CD4-positive, alpha-beta T cell treated with Interleukin-1 beta for 1 hour (primary cell): ENCODE measurements around the gene SERPINA5.
"Not testable (repeated sequence)": the region's sequence is repeated elsewhere in the genome, so short reads cannot be mapped to it uniquely, and the experiment has no call there.

Experiments used
- DNase-seq, 2 donors: peaks; one replicate each; pipeline ENCODE4 v3.0.0-alpha.2; 2020 to 2022

The SERPINA5 gene

DNA sequence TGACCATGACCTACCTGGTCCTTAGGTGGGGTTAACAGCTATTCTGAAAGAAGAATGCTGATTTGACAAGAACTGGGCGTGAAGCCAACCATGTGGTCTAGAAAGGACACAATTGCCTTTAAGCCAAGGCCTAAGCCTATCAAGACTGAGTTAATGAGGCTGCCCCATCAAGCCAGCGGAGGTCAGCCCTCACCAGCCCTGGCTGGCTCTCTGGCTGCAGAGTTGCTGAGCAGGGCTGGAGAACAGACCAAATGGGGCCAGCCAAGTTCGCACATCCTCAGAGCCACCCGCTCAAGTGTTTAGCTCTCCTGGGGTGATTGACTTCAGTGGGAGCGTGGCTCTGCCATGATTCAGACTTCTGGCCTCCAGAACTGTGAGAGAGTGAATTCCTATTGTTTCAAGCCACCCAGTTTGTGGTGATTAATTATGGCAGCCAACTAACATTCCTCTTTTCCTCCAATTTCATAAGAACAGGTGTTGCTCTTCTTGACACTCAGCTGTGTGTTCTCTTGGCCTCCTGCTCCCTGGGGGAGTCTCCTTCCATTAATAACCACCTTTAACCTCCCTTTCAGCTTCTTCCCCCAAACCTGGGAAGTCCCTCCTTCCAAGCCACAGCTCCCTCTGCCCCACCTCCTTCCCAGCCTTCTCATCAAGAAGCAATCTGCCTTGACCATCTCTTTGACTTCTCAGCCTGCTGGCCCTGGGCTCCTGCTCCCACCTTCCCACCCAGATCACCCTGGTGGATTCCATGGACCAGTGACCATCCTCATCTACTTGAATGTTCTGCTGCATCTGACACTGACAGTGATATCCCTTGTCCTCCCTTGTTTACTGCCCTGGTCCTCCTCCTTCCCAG is 5.3 kb upstream of the SERPINA5 start:
- DNase-seq, result no peak

- not testable (repeated sequence) for DNase-seq
Measured at GRCh38 chr14:94577472-94577871, 3.8 kb upstream of the SERPINA5 start.

- no peak for DNase-seq
Measured at GRCh38 chr14:94578712-94579111, 2.5 kb upstream of the SERPINA5 start.

GRCh38 chr14:94582199-94582750 is 1.0 kb downstream of the SERPINA5 start:
- no peak for DNase-seq

- DNase-seq, result no peak
Measured at GRCh38 chr14:94582851-94583250, 1.6 kb downstream of the SERPINA5 start.

- no peak for DNase-seq
Measured at GRCh38 chr14:94583557-94583956, 2.3 kb downstream of the SERPINA5 start.

DNA sequence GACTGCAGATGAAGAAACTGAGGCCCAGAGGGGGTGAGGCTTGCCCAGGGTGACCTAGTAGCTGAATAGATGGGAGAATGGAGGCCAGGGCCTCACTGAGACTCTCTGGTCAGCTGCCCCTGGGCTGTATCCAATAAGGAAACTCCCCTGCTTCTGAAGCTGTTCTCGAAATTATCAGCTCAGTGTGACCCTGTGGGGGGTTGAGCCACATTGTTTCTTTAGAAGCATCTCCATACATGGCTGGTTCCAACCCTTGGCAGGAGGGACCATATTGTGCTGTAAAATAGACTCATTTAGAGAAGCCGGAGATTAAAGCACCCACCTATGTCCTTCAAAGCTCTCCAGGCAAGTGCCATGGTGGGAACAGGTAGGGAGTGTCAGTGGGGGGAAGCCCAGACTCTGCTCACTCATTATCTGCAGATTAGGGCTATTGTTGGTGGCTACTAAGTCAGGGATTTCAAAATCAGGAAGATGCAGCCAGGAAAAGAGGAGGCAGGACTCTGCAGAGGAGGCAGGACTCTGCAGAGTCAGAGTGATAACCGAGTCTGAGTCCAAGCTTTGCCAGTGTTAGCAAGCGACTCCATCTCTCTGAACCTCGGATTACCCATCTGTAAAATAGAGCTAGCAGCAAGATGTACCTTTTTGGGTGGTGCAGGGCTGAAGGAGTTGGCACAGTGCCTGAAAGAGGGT is 3.5 kb downstream of the SERPINA5 start:
- DNase-seq, result no peak

DNA sequence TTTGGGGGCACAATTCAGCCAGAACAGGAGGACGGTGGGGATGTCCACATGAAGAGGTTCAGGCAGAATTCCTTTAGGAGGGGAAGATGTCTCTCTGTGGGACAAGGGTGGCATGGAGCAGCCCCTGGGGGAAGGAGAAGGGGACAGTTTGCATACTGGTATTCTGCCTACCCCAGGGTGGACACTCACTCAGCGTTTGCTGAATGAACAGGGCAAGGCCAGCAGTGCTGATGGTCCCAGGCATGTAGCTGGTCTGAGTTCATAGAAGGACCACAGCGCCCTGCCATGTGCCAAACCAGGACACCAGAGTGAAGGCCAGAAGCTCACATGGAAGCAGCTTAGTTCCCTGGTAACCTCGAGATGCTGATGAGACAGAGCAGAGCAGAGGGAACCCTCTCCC is 5.4 kb downstream of the SERPINA5 start:
- DNase-seq, result no peak

GRCh38 chr14:94588311-94588710 is 7.1 kb downstream of the SERPINA5 start:
- DNase-seq, result no peak

GRCh38 chr14:94591073-94591472 is 9.8 kb downstream of the SERPINA5 start:
- DNase-seq, result no peak

DNA sequence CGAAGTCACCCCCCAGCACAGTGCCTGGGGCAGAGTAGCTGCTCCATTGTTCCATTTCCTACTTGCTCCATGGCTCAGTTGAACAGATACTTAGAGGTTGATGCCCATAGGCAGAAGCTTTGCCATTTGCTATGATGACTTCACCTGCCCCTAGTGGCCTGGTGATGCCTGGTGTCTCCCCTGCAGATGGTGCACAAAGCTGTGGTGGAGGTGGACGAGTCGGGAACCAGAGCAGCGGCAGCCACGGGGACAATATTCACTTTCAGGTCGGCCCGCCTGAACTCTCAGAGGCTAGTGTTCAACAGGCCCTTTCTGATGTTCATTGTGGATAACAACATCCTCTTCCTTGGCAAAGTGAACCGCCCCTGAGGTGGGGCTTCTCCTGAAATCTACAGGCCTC is 10.6 kb downstream of the SERPINA5 start:
- no peak for DNase-seq

DNA sequence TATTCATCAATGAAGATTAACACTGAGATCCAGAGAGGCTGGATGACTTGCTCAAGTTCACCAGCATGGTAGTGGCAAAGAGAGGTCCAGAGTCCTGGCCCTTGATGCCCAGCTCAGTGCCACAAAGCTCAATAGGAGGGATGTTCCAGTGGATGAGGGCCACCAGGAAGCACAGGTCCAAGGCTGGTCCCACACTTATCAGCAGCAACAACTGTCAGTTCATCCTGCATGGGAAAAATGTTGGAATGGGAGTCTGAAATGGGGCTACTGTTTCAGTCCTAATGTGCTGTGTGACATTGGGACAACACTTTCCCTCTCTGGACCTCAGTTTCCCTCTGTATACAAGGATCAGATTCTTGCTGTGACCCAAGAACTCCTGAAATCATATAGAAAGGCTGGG is 11.2 kb downstream of the SERPINA5 start:
- DNase-seq, result no peak

- DNase-seq, result no peak
Measured at GRCh38 chr14:94593376-94593748, 12.1 kb downstream of the SERPINA5 start.

GRCh38 chr14:94593749-94594431 is 12.7 kb downstream of the SERPINA5 start:
- DNase-seq, result no peak

DNA sequence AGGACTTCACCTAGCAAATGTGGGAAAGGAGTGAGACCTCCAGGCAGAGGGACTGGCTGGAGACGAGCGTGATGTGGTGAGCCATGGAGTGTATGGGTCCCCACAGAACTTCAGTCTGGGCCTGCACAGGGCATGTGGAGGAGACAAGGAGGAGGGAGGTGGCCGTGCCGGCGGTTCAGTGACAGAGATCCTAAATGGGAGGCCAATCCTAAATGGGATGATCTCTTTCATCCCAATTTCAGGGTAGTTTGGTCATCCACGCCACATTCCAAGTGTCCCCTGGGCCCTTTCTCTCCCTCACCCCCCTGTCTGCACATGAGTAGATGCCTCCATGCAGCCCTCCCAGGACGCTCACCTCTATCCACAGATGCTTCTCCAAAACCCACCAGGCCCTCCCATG is 13.2 kb downstream of the SERPINA5 start:
- DNase-seq, result no peak

GRCh38 chr14:94595912-94596311 is 14.7 kb downstream of the SERPINA5 start:
- DNase-seq, result no peak

DNA sequence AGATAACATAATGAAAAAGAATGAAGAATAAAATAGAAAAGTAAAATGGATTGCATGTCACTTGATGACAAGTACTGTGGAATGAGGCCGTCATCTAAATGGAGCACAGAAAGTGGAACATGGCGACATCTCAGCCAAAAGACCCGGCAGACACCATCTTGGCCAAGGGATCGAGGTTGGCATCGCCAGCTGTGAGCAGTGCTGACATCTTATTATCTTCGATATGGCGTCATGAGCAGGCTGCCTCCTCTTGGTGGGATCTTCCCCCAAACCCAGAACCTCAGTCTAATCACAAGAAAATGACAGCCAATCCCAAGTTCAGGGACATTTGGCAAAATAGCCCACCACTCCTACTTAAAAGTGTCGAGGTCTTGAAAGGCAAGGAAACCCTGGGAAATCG is 15.1 kb downstream of the SERPINA5 start:
- no peak for DNase-seq

DNA sequence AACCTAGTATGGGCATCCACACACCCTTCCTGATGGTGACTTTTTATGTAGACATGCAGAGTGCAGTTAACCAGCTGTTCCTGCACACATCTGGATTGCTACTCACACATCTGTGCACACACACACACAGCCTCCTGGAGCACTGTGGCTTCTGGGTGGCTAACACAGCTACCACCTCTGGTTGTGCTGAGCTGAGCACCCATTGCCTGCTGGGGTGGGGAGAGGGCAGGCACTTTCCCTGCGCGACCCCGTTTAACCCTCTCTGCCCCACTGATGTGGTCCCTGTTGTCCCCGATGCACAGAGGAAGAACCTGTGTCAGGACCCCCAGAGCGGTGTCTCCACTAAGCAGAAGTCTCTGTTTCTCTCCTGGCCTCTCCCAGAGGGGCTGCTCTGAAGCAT is 16.6 kb downstream of the SERPINA5 start:
- no peak for DNase-seq

DNA sequence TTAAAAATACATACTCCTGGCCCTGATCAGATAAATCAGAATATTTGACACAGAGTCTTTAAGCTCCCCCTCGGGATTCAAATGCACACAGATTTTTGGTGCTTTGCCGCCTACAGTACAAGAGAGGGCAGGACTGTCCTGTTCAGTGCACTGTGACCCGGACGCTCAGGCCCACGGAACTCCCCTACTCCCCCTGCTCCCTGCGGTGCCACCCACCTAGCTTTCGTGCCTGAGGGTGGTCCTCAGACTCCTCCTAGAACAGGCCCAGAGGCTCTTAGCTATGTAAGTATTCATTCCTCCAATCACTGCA is 17.2 kb downstream of the SERPINA5 start:
- DNase-seq, result no peak

GRCh38 chr14:94598816-94599655 is 17.8 kb downstream of the SERPINA5 start:
- no peak for DNase-seq

DNA sequence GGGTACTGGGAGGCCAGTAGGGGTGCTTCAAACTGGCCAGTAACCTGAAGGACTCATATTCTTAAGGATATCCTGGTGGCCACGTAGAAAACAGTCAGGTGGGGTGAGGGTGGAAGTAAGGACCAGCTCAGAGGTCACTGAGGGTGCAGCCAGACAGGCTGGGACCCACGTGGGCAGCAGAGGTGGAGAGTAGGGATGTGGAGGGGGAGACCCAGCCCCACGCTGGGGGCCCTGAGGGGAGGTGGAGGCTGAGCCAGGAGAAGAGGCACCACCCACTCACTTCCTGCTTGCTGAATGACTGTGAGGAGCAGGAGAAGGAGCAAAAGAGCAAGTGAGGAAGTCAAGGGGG is 18.4 kb downstream of the SERPINA5 start:
- DNase-seq, result no peak

DNA sequence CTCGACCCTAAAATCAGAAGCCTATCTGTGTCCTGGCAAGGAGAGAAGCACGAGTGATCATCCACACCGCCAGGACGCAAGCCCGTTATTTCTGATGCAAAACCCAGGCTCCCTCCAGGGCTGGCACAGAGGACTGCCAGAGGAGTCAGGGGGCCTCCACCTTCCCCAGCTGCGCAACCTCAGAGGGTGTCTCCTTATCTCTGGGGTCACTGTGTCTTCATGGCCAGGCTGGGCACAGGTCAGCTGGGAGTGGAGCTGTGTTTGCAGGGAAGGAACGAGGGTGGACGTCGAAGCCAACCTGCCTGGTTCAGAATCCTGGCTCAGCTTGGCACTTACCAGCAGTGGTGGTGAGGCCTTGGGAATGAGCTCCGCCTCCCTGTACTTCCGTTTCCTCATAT is 18.9 kb downstream of the SERPINA5 start:
- no peak for DNase-seq

DNA sequence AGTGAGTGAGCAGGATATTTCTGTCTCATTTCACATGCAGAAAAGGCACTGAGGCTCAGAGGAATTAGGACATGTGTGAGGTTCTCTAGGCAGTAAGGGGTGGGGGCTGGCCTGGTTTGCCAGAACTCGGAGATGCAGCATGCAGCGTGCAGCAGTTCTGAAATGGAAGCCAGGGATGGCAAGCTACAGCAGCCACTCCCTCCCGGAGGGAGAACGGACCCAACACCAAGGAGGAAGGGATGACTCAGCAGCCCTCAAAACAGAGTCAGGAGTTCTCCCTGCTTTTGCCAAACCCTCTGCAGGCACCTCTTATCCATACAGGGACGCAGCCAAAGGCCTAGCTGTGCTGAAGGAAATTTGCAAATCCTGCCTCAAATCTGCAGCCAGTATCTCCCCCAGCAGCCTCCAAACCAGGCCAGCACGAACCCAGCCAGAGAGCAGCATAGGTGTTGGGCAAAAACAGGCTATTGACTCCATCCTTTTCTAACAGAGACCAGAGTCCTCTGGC is 20.7 kb downstream of the SERPINA5 start:
- no peak for DNase-seq
